ENCODE results near the gene EEF1AKMT2. TPM values are rescaled to one million over a fixed set of nuclear protein-coding genes. Genes with fewer than 3 reads are reported as not detected.

Gene EEF1AKMT2
- total and polyA plus RNA-seq, 2 of the 13 experiments (the other 11 are each of a cell fraction or from before 2014, with no cell fraction given): 11.3 to 19.3 TPM

GRCh38 chr10:124708246-124708779 is 83.4 kb downstream of the EEF1AKMT2 start (continued):
- TF ChIP-seq AHDC1 (CRISPR knock-in tag; IDR thresholded peaks at IDR 0.05; ENCODE audit: borderline replicate concordance) (peak; percentile 88), EZH2 (conservative IDR thresholded peaks at IDR 0.05; ENCODE audit: low read depth, low read length) (no peak), NFRKB (IDR thresholded peaks at IDR 0.05) (no peak), ZNF292 (CRISPR knock-in tag; IDR thresholded peaks at IDR 0.05; ENCODE audit: borderline replicate concordance, low read depth) (peak; percentile 20; the same call in 1 of the 2 replicates), ZNF564 (CRISPR knock-in tag; IDR thresholded peaks at IDR 0.05) (no peak), MED13 (CRISPR knock-in tag; IDR thresholded peaks at IDR 0.05) (no peak), RBFOX2 (IDR thresholded peaks at IDR 0.05; ENCODE audit: low read depth, low read length) (no peak), ZBTB8A (CRISPR knock-in tag; IDR thresholded peaks at IDR 0.05; ENCODE audit: borderline replicate concordance, low read depth) (no peak), CREB1 (IDR thresholded peaks at IDR 0.05) (no peak), CREB1 (CRISPR knock-in tag; IDR thresholded peaks at IDR 0.05) (peak; percentile 55; the same call in 1 of the 2 replicates), GABPA (IDR thresholded peaks at IDR 0.05; ENCODE audit: low read depth, low read length) (no peak), GABPA (CRISPR knock-in tag; IDR thresholded peaks at IDR 0.05; ENCODE audit: low read depth) (no peak), ZNF614 (CRISPR knock-in tag; IDR thresholded peaks at IDR 0.05; ENCODE audit: borderline replicate concordance) (peak; percentile 65), ZNF709 (CRISPR knock-in tag; IDR thresholded peaks at IDR 0.05) (no peak), KDM1A (CRISPR knock-in tag; IDR thresholded peaks at IDR 0.05) (peak; percentile 29; the same call in 1 of the 2 replicates), ARHGAP35 (CRISPR knock-in tag; IDR thresholded peaks at IDR 0.05; ENCODE audit: borderline replicate concordance) (no peak), SP5 (CRISPR knock-in tag; IDR thresholded peaks at IDR 0.05; ENCODE audit: borderline replicate concordance, low read depth) (no peak), ZNF670 (CRISPR knock-in tag; IDR thresholded peaks at IDR 0.05; ENCODE audit: borderline replicate concordance) (peak; percentile 64; the same call in 1 of the 2 replicates), ZFX (CRISPR knock-in tag; IDR thresholded peaks at IDR 0.05; ENCODE audit: low read depth) (no peak), SAP130 (CRISPR knock-in tag; IDR thresholded peaks at IDR 0.05; ENCODE audit: low read depth) (peak; percentile 74)
- TF ChIP-seq, protein P1, sequence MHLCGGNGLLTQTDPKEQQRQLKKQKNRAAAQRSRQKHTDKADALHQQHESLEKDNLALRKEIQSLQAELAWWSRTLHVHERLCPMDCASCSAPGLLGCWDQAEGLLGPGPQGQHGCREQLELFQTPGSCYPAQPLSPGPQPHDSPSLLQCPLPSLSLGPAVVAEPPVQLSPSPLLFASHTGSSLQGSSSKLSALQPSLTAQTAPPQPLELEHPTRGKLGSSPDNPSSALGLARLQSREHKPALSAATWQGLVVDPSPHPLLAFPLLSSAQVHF (CRISPR knock-in tag; IDR thresholded peaks at IDR 0.05): no peak
- TF ChIP-seq, protein P2, sequence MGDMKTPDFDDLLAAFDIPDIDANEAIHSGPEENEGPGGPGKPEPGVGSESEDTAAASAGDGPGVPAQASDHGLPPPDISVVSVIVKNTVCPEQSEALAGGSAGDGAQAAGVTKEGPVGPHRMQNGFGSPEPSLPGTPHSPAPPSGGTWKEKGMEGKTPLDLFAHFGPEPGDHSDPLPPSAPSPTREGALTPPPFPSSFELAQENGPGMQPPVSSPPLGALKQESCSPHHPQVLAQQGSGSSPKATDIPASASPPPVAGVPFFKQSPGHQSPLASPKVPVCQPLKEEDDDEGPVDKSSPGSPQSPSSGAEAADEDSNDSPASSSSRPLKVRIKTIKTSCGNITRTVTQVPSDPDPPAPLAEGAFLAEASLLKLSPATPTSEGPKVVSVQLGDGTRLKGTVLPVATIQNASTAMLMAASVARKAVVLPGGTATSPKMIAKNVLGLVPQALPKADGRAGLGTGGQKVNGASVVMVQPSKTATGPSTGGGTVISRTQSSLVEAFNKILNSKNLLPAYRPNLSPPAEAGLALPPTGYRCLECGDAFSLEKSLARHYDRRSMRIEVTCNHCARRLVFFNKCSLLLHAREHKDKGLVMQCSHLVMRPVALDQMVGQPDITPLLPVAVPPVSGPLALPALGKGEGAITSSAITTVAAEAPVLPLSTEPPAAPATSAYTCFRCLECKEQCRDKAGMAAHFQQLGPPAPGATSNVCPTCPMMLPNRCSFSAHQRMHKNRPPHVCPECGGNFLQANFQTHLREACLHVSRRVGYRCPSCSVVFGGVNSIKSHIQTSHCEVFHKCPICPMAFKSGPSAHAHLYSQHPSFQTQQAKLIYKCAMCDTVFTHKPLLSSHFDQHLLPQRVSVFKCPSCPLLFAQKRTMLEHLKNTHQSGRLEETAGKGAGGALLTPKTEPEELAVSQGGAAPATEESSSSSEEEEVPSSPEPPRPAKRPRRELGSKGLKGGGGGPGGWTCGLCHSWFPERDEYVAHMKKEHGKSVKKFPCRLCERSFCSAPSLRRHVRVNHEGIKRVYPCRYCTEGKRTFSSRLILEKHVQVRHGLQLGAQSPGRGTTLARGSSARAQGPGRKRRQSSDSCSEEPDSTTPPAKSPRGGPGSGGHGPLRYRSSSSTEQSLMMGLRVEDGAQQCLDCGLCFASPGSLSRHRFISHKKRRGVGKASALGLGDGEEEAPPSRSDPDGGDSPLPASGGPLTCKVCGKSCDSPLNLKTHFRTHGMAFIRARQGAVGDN (CRISPR knock-in tag; IDR thresholded peaks at IDR 0.05): peak; percentile 49
